ENCODE measurements around the gene MBLAC1. TPM values are rescaled to one million over a fixed set of nuclear protein-coding genes. Genes with fewer than 3 reads are reported as not detected.

MBLAC1 gene
- total and polyA plus RNA-seq, 9 of the 15 experiments (the other 6 are each of a cell fraction or from before 2014, with no cell fraction given), result 0.03 to 3.1 (median 0.52) TPM

- intact Hi-C loops (cut with micrococcal nuclease) (no loop called here), in situ Hi-C loops (cut with MboI) (no loop called here)
- H3K4me3 ChIP-seq, result no peak overlapping the region
- no peaks in the 10 kb centered on the region for H3K9me1 ChIP-seq (ENCODE audit: control insufficient read depth, insufficient read depth, low read length)
- H2AFZ ChIP-seq (ENCODE audit: low read depth, low read length), result no peak overlapping the region
- H4K20me1 ChIP-seq (replicated peaks; ENCODE audit: control insufficient read depth, insufficient read depth, low read length), result peaks cover 10% of the 10 kb centered on the region
- 91% methylated on average over 18 of the region's 18 CpGs for whole genome bisulfite sequencing (ENCODE audit: insufficient coverage, low coverage, missing lambda C conversion rate)
- no peak overlapping the region for H3K27ac ChIP-seq (ENCODE audit: extremely low read depth, low read depth, low read length)
- no TSS peak for BruUV-seq (replicated peaks)
- TF ChIP-seq POLR2G (IDR thresholded peaks at IDR 0.05; ENCODE audit: low read depth, low read length) (peak; percentile 51; the same call in 1 of the 2 replicates), TRIM28 (IDR thresholded peaks at IDR 0.05) (no peak)
- no peaks in the 10 kb centered on the region for H3K9me3 ChIP-seq (replicated peaks; ENCODE audit: control insufficient read depth, insufficient read depth, low read depth, low read length)
- no peak overlapping the region for H3K4me2 ChIP-seq (ENCODE audit: insufficient read depth, low read length)
- H3K36me3 ChIP-seq (ENCODE audit: control insufficient read depth, insufficient read depth, low read length), result peaks cover 21% of the 10 kb centered on the region
- no peaks in the 10 kb centered on the region for H3K27me3 ChIP-seq (ENCODE audit: control insufficient read depth in 2 of 2, insufficient read depth in 2 of 2, low read length in 2 of 2)
- CTCF ChIA-PET (ENCODE audit: low intra/inter-chr PET ratio), result no interaction called here
- FAIRE-seq (no peak), DNase-seq (ENCODE audit: extremely low read depth in 1 of 4, low spot score in 3 of 4) (no peak), ATAC-seq (no peak)
- peaks cover 36 to 59% of the 10 kb centered on the region in 2 experiments for H3K4me1 ChIP-seq (replicated peaks in 1 of 2; ENCODE audit: control insufficient read depth in 2 of 2, insufficient read depth in 2 of 2, low read length in 2 of 2)
- peaks cover 30% of the 10 kb centered on the region for H3K79me2 ChIP-seq (ENCODE audit: control insufficient read depth, insufficient read depth, low read length)
- peak overlapping the region in 1 of 2 experiments; percentile 76; a peak in 2 of 4 replicates for H3K9ac ChIP-seq (ENCODE audit: insufficient read depth in 1 of 2, low read depth in 2 of 2, low read length in 2 of 2)
- POLR2A ChIA-PET, result interaction anchor here (1.2 to 1.6 kb wide), 2 partner anchors 11 to 268 kb away, joined by 3 to 8 read pairs; partner anchors contain the start of genes LAMTOR4 and ZCWPW1
Observed at GRCh38 chr7:100160067-100160466, 33.3 kb downstream of the MBLAC1 start.

- no peaks in the 10 kb centered on the region for H3K9me3 ChIP-seq (replicated peaks; ENCODE audit: control insufficient read depth, insufficient read depth, low read depth, low read length)
- H3K27me3 ChIP-seq (ENCODE audit: control insufficient read depth in 2 of 2, insufficient read depth in 2 of 2, low read length in 2 of 2), result no peaks in the 10 kb centered on the region
- H4K20me1 ChIP-seq (replicated peaks; ENCODE audit: control insufficient read depth, insufficient read depth, low read length), result no peaks in the 10 kb centered on the region
- peak overlapping the region in 1 of 2 experiments; percentile 62; a peak in 2 of 4 replicates for H3K9ac ChIP-seq (ENCODE audit: insufficient read depth in 1 of 2, low read depth in 2 of 2, low read length in 2 of 2)
- in situ Hi-C loops (cut with MboI), result no loop called here
- H3K79me2 ChIP-seq (ENCODE audit: control insufficient read depth, insufficient read depth, low read length), result peaks cover 5% of the 10 kb centered on the region
- no peak overlapping the region for H3K4me3 ChIP-seq
- ChIA-PET POLR2A (no interaction called here), CTCF (ENCODE audit: low intra/inter-chr PET ratio) (no interaction called here)
- no peak for FAIRE-seq
- H2AFZ ChIP-seq (ENCODE audit: low read depth, low read length), result peak overlapping the region; percentile 49
- H3K4me1 ChIP-seq (replicated peaks in 1 of 2; ENCODE audit: control insufficient read depth in 2 of 2, insufficient read depth in 2 of 2, low read length in 2 of 2), result peaks cover 33 to 48% of the 10 kb centered on the region in 2 experiments
- H3K36me3 ChIP-seq (ENCODE audit: control insufficient read depth, insufficient read depth, low read length), result no peaks in the 10 kb centered on the region
- H3K4me2 ChIP-seq (ENCODE audit: insufficient read depth, low read length), result no peak overlapping the region
- no peak overlapping the region for H3K27ac ChIP-seq (ENCODE audit: extremely low read depth, low read depth, low read length)
- ATAC-seq, result no peak
- BruUV-seq (replicated peaks), result no TSS peak
- intact Hi-C loops (cut with micrococcal nuclease), result no loop called here
- WGBS (ENCODE audit: insufficient coverage, low coverage, missing lambda C conversion rate), result 18% methylated on average over 6 of the region's 6 CpGs
- DNase-seq (ENCODE audit: extremely low read depth in 1 of 4, low spot score in 3 of 4), result peak in 2 of 4 experiments; percentile 34 to 55
- no peaks in the 10 kb centered on the region for H3K9me1 ChIP-seq (ENCODE audit: control insufficient read depth, insufficient read depth, low read length)
- no peak for TF ChIP-seq RNF2 (IDR thresholded peaks at IDR 0.05)
- no peak for TF ChIP-seq GATAD2A (IDR thresholded peaks at IDR 0.05)
- TF ChIP-seq USF1 (CRISPR knock-in tag; IDR thresholded peaks at IDR 0.05), result peak; percentile 78
- TF ChIP-seq ID3 (CRISPR knock-in tag; IDR thresholded peaks at IDR 0.05), result no peak
- no peak for TF ChIP-seq ID3 (tag; IDR thresholded peaks at IDR 0.05)
- TF ChIP-seq DACH1 (IDR thresholded peaks at IDR 0.05; ENCODE audit: partially characterized antibody), result no peak
- peak; percentile 62 for TF ChIP-seq RAD51 (IDR thresholded peaks at IDR 0.05; ENCODE audit: borderline replicate concordance, low read depth)
- TF ChIP-seq PHB (CRISPR knock-in tag; IDR thresholded peaks at IDR 0.05), result no peak
- peak; percentile 54; the same call in 1 of the 2 replicates for TF ChIP-seq CTBP1 (IDR thresholded peaks at IDR 0.05; ENCODE audit: borderline replicate concordance)
- TF ChIP-seq ZNF76 (CRISPR knock-in tag; IDR thresholded peaks at IDR 0.05; ENCODE audit: borderline replicate concordance), result no peak
- no peak for TF ChIP-seq BRF1 (IDR thresholded peaks at IDR 0.05; ENCODE audit: borderline replicate concordance, extremely low read depth, insufficient read length)
- TF ChIP-seq ERF (CRISPR knock-in tag; IDR thresholded peaks at IDR 0.05), result no peak
- no peak for TF ChIP-seq NEUROD1 (IDR thresholded peaks at IDR 0.05; ENCODE audit: borderline replicate concordance, low read depth, low read length, partially characterized antibody)
- TF ChIP-seq WHSC1 (IDR thresholded peaks at IDR 0.05; ENCODE audit: low read length), result no peak
- TF ChIP-seq ZKSCAN3 (CRISPR knock-in tag; IDR thresholded peaks at IDR 0.05), result no peak
Observed at GRCh38 chr7:100163006-100163531, 36.3 kb downstream of the MBLAC1 start.
